ENCODE measurements around the gene GSG1.

- TF ChIP-seq, protein P1, sequence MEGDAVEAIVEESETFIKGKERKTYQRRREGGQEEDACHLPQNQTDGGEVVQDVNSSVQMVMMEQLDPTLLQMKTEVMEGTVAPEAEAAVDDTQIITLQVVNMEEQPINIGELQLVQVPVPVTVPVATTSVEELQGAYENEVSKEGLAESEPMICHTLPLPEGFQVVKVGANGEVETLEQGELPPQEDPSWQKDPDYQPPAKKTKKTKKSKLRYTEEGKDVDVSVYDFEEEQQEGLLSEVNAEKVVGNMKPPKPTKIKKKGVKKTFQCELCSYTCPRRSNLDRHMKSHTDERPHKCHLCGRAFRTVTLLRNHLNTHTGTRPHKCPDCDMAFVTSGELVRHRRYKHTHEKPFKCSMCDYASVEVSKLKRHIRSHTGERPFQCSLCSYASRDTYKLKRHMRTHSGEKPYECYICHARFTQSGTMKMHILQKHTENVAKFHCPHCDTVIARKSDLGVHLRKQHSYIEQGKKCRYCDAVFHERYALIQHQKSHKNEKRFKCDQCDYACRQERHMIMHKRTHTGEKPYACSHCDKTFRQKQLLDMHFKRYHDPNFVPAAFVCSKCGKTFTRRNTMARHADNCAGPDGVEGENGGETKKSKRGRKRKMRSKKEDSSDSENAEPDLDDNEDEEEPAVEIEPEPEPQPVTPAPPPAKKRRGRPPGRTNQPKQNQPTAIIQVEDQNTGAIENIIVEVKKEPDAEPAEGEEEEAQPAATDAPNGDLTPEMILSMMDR (IDR thresholded peaks at IDR 0.05): no peak
- TF ChIP-seq EP300 (IDR thresholded peaks at IDR 0.05): no peak
These were observed 48.8 kb upstream of the GSG1 start for GRCh38 chr12:13152281-13152680.

Measured in sigmoid colon (tissue), 4 donors.